ENCODE measurements around the gene NUPR1.
A peak's percentile ranks its signal among the peaks of the same experiment; 100 is the strongest.
"Not testable (repeated sequence)": the region's sequence is repeated elsewhere in the genome, so short reads cannot be mapped to it uniquely, and the experiment has no call there.

The NUPR1 gene

DNA sequence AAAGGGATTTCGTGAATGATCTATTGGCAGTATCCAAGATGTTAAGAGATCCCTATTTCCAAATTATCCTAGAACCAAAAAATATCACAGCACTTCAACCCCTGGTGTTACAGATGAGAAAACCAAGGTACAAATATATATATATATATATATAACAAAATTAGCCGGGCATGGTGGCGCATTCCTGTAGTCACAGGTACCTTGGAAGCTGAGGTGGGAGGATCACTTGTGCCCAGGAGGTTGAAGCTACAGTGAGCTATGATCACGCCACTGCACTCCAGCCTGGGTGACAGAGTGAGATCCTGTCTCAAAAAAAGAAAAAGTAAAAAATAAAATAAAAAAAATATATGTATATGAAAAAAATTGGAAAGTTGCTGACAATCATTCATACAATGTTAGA, 46.3 kb downstream of the NUPR1 start:
- peak overlapping the region; percentile 88 for H3K27ac ChIP-seq
- TF ChIP-seq ZFX (IDR thresholded peaks at IDR 0.05) = no peak
- TF ChIP-seq, protein P1, sequence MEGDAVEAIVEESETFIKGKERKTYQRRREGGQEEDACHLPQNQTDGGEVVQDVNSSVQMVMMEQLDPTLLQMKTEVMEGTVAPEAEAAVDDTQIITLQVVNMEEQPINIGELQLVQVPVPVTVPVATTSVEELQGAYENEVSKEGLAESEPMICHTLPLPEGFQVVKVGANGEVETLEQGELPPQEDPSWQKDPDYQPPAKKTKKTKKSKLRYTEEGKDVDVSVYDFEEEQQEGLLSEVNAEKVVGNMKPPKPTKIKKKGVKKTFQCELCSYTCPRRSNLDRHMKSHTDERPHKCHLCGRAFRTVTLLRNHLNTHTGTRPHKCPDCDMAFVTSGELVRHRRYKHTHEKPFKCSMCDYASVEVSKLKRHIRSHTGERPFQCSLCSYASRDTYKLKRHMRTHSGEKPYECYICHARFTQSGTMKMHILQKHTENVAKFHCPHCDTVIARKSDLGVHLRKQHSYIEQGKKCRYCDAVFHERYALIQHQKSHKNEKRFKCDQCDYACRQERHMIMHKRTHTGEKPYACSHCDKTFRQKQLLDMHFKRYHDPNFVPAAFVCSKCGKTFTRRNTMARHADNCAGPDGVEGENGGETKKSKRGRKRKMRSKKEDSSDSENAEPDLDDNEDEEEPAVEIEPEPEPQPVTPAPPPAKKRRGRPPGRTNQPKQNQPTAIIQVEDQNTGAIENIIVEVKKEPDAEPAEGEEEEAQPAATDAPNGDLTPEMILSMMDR (conservative IDR thresholded peaks at IDR 0.05) = no peak

DNA sequence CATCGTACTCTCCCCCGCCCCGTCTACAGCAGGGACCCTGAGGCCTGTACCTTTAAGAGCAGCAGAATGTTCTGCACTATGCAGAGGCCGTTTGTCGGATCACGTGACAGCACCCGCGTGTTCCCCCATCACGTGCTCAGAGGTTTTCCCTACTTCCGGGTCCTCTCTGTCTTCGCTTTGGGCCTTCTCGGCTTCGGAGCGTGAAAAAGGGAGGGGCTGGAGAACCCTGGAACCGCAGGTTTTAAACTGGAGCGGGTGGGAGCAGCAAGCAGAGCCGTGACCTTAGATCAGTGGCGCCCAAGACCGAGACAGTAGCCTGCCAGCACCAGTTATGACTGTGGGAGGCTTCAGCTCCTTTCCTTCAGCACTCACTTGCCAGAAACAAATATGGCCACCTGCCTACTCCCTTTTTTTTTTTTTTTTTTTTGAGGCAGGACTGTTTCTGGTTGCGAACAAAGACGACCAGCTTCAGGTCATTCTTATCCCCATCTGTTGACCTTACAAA, 46.8 kb downstream of the NUPR1 start, which contains the start of gene CLN3:
Gene CLN3 (minus strand): TSS at position 105 of the 505 bp plus-strand sequence. CDS start 315 bp downstream, outside the sequence.
- 0 out of 2 replicates have a peak, but pooled peaks have one; percentile 21 for TF ChIP-seq ZFX (IDR thresholded peaks at IDR 0.05)
- TF ChIP-seq, protein P1 (conservative IDR thresholded peaks at IDR 0.05) = no peak
- H3K27ac ChIP-seq = peak within 1 kb of the TSS; percentile 88

DNA sequence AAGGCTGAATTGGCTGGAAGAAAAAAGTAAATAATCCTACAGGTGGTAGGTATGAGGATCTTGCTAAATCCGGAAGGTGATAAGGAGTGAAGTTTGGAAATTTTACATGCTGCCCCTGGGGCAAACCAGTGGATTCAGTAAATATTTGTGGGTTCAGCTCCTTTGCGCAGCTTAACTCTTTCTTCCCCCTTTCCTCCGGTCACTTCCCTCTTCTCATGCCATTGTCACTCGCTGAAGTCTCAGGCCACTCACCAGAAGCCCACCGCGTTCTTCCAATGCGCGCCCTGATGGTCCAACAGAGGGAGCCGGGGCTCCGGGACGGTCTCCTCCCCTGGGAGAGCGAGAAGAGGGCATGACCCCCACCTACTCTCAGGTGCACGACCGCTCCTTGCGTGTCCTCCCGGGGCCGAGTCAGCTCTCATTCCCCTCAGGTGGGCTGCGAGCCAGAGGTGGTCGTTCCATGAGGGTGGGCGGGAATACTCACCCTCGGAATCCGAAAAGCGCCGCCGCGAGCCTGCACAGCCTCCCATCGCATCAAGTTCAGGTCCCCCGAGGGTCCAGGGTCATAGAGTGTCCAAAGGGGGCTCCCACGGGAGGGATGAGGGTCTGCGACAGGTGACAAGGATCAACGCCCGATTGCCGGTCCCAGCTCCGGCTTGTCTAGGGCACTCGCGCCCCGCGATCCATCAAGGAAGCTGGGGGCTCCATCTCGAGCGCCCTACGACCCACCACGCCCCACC, 47.4 kb downstream of the NUPR1 start:
- H3K27ac ChIP-seq = peak overlapping the region; percentile 88

DNA sequence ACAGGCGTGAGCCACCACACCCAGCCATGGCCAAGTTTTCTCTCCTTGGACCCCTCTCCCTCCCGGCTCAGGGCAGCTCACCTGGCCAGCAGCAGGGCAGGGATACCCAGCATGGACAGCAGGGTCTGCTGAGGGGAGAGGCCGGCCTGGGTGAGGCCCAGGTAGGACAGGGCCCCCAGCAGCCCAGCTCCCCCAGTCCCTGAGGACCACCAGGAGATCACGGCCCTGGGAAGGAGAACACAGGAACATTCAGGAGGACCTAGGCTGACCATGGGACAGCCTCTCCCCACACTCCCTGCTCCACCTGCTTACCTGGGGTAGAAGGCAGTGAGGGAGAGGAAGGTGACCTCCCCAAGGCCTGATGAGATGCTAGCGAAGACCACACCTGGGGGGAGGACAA, 52.5 kb downstream of the NUPR1 start:
- H3K27ac ChIP-seq = no peak overlapping the region
- TF ChIP-seq ZFX (IDR thresholded peaks at IDR 0.05) = no peak
- TF ChIP-seq, protein P1 (conservative IDR thresholded peaks at IDR 0.05) = no peak

More for the DNA sequence above, 47.4 kb downstream of the NUPR1 start:
- no peak for TF ChIP-seq ZFX (IDR thresholded peaks at IDR 0.05)
- TF ChIP-seq, protein P1 (conservative IDR thresholded peaks at IDR 0.05) = no peak; the same call in 1 of the 2 replicates

DNA sequence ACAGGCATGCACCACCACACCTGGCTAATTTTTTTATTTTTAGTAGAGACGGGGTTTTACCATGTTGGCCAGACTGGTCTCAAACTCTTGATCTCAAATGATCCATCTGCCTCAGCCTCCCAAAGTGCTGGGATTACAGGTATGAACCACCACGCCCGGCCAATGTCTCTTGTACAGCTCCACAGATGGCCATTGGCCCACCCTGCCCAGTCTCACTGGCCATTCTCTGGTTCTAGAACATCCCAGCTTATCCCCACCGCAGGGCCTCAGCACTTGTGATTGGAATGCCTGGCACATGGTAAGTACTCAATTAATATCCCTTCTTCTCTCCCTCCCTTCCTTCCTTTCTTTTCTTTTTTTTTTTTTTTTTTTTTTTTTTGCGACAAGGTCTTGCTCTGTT, 55.4 kb downstream of the NUPR1 start:
- not testable (repeated sequence) for H3K27ac ChIP-seq
